ENCODE results near the gene LAG3.

LAG3 gene

GRCh38 chr12:6824085-6824775 is 51.9 kb downstream of the LAG3 start:
- DNase-seq (ENCODE audit: low spot score): no peak

GRCh38 chr12:6824901-6825381 is 52.6 kb downstream of the LAG3 start:
- DNase-seq (ENCODE audit: low spot score): no peak

GRCh38 chr12:6825398-6826124 is 53.2 kb downstream of the LAG3 start:
- DNase-seq (ENCODE audit: low spot score): peak; percentile 82

GRCh38 chr12:6826125-6826733 is 53.9 kb downstream of the LAG3 start:
- DNase-seq (ENCODE audit: low spot score): no peak

- DNase-seq (ENCODE audit: low spot score): no peak
These were observed 54.6 kb downstream of the LAG3 start for GRCh38 chr12:6826734-6827436.

GRCh38 chr12:6827437-6827911 is 55.2 kb downstream of the LAG3 start:
- DNase-seq (ENCODE audit: low spot score): peak; percentile 89
